GM23338 (cell line): ENCODE measurements around the gene ZNF638. TPM values are rescaled to one million over a fixed set of nuclear protein-coding genes. Genes with fewer than 3 reads are reported as not detected.

Experiments used
- ATAC-seq: fragments of 200-7000 bp; cut with Tn5 transposase; 3 replicates; pipeline ENCODE4 v1.9.1; 2020
- DNase-seq: peaks from one replicate; pipeline ENCODE4 v3.0.0-alpha.2; 2015; ENCODE audit warnings: low spot score
- H2AFZ ChIP-seq: fragments of 200-600 bp; sonication (generic); 2 replicates; pipeline ENCODE4 v1.8.0; 2016; ENCODE audit warnings: antibody characterized with exemption, mild to moderate bottlenecking, moderate library complexity
- H3F3A ChIP-seq: fragments of 200-600 bp; sonication (generic); replicated peaks from 2 replicates; pipeline ENCODE4 v1.8.0; 2017; ENCODE audit warnings: antibody characterized with exemption, mixed run types, low read depth
- H3K27ac ChIP-seq: fragments of 200-600 bp; sonication (generic); 2 replicates; pipeline ENCODE4 v1.6.1; 2016; ENCODE audit warnings: low read depth
- H3K27me3 ChIP-seq: fragments of 200-600 bp; sonication (generic); 2 replicates; pipeline ENCODE4 v1.8.0; 2016; ENCODE audit warnings: mild to moderate bottlenecking, mixed run types, moderate library complexity; ENCODE audit not compliant: insufficient read depth
- H3K36me3 ChIP-seq: fragments of 200-600 bp; sonication (generic); 2 replicates; pipeline ENCODE4 v1.8.0; 2016; ENCODE audit warnings: mild to moderate bottlenecking; ENCODE audit not compliant: insufficient read depth
- H3K4me1 ChIP-seq: fragments of 200-600 bp; sonication (generic); 2 replicates; pipeline ENCODE4 v1.8.0; 2016; ENCODE audit warnings: mild to moderate bottlenecking, moderate library complexity; ENCODE audit not compliant: insufficient read depth
- H3K4me2 ChIP-seq: fragments of 200-600 bp; sonication (generic); 2 replicates; pipeline ENCODE4 v1.7.1; 2017; ENCODE audit warnings: mixed run types
- H3K4me3 ChIP-seq: fragments of 200-600 bp; sonication (generic); 2 replicates; pipeline ENCODE4 v1.6.1; 2016; ENCODE audit warnings: mixed run types
- H3K79me2 ChIP-seq: fragments of 200-600 bp; sonication (generic); replicated peaks from 2 replicates; pipeline ENCODE4 v1.8.0; 2017; ENCODE audit warnings: mild to moderate bottlenecking; ENCODE audit not compliant: insufficient read depth
- H3K9me2 ChIP-seq: fragments of 200-600 bp; sonication (generic); 2 replicates; pipeline ENCODE4 v1.8.0; 2017; ENCODE audit not compliant: insufficient read depth
- H4K20me1 ChIP-seq: fragments of 200-600 bp; sonication (generic); replicated peaks from 2 replicates; pipeline ENCODE4 v1.8.0; 2017; ENCODE audit warnings: mild to moderate bottlenecking; ENCODE audit not compliant: insufficient read depth
- H3K27ac Mint-ChIP-seq: 2 replicates; pipeline ENCODE4 v1.8.0; 2020; ENCODE audit warnings: inconsistent platforms, mild to moderate bottlenecking, moderate library complexity, mixed read lengths
- H3K27me3 Mint-ChIP-seq: 3 replicates; pipeline ENCODE4 v1.8.0; 2022; ENCODE audit warnings: low read depth, mild to moderate bottlenecking, moderate library complexity, mixed read lengths, inconsistent platforms; ENCODE audit not compliant: insufficient read depth, poor library complexity
- H3K36me3 Mint-ChIP-seq: 3 replicates; pipeline ENCODE4 v1.8.0; 2021; ENCODE audit warnings: low read depth, mild to moderate bottlenecking, inconsistent platforms, moderate library complexity, mixed read lengths
- H3K4me1 Mint-ChIP-seq: 3 replicates; pipeline ENCODE4 v1.8.0; 2020; ENCODE audit warnings: mild to moderate bottlenecking, inconsistent platforms, mixed read lengths
- H3K4me3 Mint-ChIP-seq: 3 replicates; pipeline ENCODE4 v1.8.0; 2021; ENCODE audit warnings: moderate library complexity, mild to moderate bottlenecking, inconsistent platforms, mixed read lengths
- H3K9me3 Mint-ChIP-seq: 3 replicates; pipeline ENCODE4 v1.8.0; 2020; ENCODE audit warnings: moderate library complexity, mild to moderate bottlenecking, inconsistent platforms, mixed read lengths
- CREB1 ChIP-seq: fragments of 250-450 bp; sonication (Bioruptor Pico); IDR thresholded peaks from 2 replicates; pipeline ENCODE4 v1.5.0; 2020; ENCODE audit warnings: low read depth, mild to moderate bottlenecking, moderate library complexity
- EZH2 ChIP-seq: fragments of 200-600 bp; sonication (generic); IDR thresholded peaks from one replicate; pipeline ENCODE4 v1.8.0; 2017; ENCODE audit warnings: antibody characterized with exemption, mild to moderate bottlenecking, low read depth; ENCODE audit not compliant: unreplicated experiment
- JUNB ChIP-seq: IDR thresholded peaks from one replicate; pipeline ENCODE4 v1.6.1; 2016; ENCODE audit warnings: antibody characterized with exemption; ENCODE audit not compliant: unreplicated experiment
- NANOG ChIP-seq: IDR thresholded peaks from 2 replicates; pipeline ENCODE4 v1.6.1; 2016; ENCODE audit warnings: antibody characterized with exemption, borderline replicate concordance
- POLR2AphosphoS5 ChIP-seq: IDR thresholded peaks from 2 replicates; pipeline ENCODE4 v1.6.1; 2016; ENCODE audit warnings: antibody characterized with exemption, low read depth
- REST ChIP-seq: IDR thresholded peaks from one replicate; pipeline ENCODE4 v1.6.1; 2018; ENCODE audit warnings: antibody characterized with exemption; ENCODE audit not compliant: unreplicated experiment
- ZNF331 ChIP-seq: fragments of 250-450 bp; sonication (Bioruptor Pico); IDR thresholded peaks from 2 replicates; pipeline ENCODE4 v1.5.0; 2020; ENCODE audit warnings: low read depth, mild to moderate bottlenecking, moderate library complexity
- polyA plus RNA-seq: library from polyadenylated mRNA; unstranded; fragments of >200 nt; fragmentation: Nextera tagmentation; extraction: Ambion mirVana; gene quantifications from 2 replicates; pipeline ENCODE4 v1.2.1, GENCODE V29; 2016
- total RNA-seq: library from RNA; depleted of rRNA; stranded (reverse); fragments of >200 nt; shearing (Covaris generic); gene quantifications from 2 replicates; pipeline ENCODE4 v1.2.3, GENCODE V29; 2014

ZNF638 gene
- total and polyA plus RNA-seq, 2 experiments from 2014 or later, result 185 to 190 TPM

GRCh38 chr2:71339685-71340084 lies 8.1 kb downstream of the ZNF638 start (continued):
- TF ChIP-seq EZH2, result no peak
- TF ChIP-seq POLR2AphosphoS5, result no peak
- TF ChIP-seq CREB1, result no peak
- TF ChIP-seq NANOG, result no peak
- TF ChIP-seq REST, result no peak

- Histone ChIP-seq H3K9me2 (no peaks in the 10 kb centered on the region), H3K4me1 (peaks cover 24% of the 10 kb centered on the region), H2AFZ (no peak overlapping the region), H3K36me3 (no peaks in the 10 kb centered on the region), H3K4me3 (no peak overlapping the region), H3K4me2 (no peak overlapping the region), H3K79me2 (peaks cover 100% of the 10 kb centered on the region), H3K27me3 (no peaks in the 10 kb centered on the region), H3K27ac (no peak overlapping the region), H4K20me1 (peaks cover 75% of the 10 kb centered on the region), H3F3A (no peaks in the 10 kb centered on the region)
- Mint-ChIP-seq H3K27ac (no peak overlapping the region), H3K36me3 (no peaks in the 10 kb centered on the region), H3K27me3 (no peaks in the 10 kb centered on the region), H3K9me3 (no peaks in the 10 kb centered on the region), H3K4me3 (no peak overlapping the region), H3K4me1 (peaks cover 30% of the 10 kb centered on the region)
- TF ChIP-seq JUNB (no peak), ZNF331 (CRISPR knock-in tag) (no peak)
- ATAC-seq, result no peak
- no peak for DNase-seq
These were observed 8.6 kb downstream of the ZNF638 start for GRCh38 chr2:71340176-71340575.

GRCh38 chr2:71341645-71342044 lies 10.1 kb downstream of the ZNF638 start:
- H3F3A ChIP-seq, result no peaks in the 10 kb centered on the region
- H2AFZ ChIP-seq, result no peak overlapping the region
- H3K27ac ChIP-seq, result 0 out of 2 replicates have a peak overlapping the region, but pooled peaks have one; percentile 3
- Mint-ChIP-seq H3K4me1 (peaks cover 30% of the 10 kb centered on the region), H3K27me3 (no peaks in the 10 kb centered on the region), H3K4me3 (no peak overlapping the region), H3K27ac (no peak overlapping the region), H3K9me3 (no peaks in the 10 kb centered on the region), H3K36me3 (no peaks in the 10 kb centered on the region)
- DNase-seq (no peak), ATAC-seq (no peak)
- no peak overlapping the region for H3K4me2 ChIP-seq
- no peaks in the 10 kb centered on the region for H3K36me3 ChIP-seq
- peaks cover 83% of the 10 kb centered on the region for H4K20me1 ChIP-seq
- H3K4me1 ChIP-seq, result peaks cover 24% of the 10 kb centered on the region
- H3K79me2 ChIP-seq, result peaks cover 100% of the 10 kb centered on the region
- no peaks in the 10 kb centered on the region for H3K27me3 ChIP-seq
- no peaks in the 10 kb centered on the region for H3K9me2 ChIP-seq
- H3K4me3 ChIP-seq, result no peak overlapping the region
- TF ChIP-seq REST (no peak), NANOG (no peak)
